ENCODE data around the gene CFAP57.
"Not testable (repeated sequence)": the region's sequence is repeated elsewhere in the genome, so short reads cannot be mapped to it uniquely, and the experiment has no call there.

Gene CFAP57

DNA sequence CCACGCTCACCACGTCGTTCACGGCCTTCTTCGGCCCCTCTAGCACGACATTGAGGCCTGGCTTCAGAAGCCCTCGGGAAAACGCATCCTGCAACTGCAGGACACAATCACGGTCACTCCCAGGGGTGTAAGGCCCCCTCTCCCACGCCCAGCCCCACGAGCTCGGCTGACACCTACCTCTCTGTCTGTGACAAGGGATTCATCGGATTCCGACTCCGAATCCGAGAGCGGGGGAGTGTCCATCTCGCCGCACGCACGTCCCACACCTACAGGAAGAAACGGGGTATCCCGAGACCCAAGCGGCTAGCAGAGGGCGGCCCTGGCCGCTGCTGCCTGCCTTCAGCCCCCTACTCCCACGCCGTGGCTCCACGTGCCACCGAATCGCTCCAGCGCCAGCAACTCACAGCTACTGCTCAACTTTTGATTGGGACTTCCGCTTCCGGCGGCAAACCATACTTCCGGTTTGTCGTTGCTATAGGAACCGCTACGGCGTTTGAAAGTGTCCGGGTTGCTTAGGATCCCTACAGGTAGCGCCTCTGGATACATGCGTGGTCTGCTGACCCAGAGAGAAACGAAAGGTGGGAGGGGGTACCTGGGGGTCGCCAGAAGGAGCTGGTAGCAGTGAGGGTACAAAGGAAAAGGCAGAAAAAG is at the start of gene CFAP57, which contains the start of gene EBNA1BP2:
Gene CFAP57 (plus strand): TSS at position 455 of the 651 bp plus-strand sequence. CDS start 424 bp downstream, outside the sequence.
Gene EBNA1BP2 (minus strand): TSS at position 415 of the 651 bp plus-strand sequence. CDS start 172 bp downstream, at position 243.
- peak; percentile 87 for DNase-seq (ENCODE audit: low read depth)

DNA sequence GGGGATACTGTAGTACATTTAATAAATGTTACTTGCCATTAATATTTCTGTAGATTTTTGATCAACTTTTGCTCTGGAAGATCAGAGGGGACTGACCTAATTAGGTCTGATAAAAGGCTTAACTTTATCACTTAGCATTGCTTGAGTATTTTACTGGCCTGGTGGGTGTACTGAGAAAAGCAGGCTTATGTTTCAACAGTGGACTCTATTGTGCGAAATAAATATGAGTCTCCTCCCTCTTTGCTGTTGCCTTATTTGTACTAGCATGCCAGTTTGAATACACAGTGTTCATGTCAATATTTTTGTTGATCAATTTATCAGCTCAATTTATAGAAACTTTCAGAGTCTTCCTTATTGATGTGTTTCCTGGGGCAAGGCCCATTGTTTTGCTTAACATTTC is 49.1 kb upstream of the CFAP57 start:
- no peak for DNase-seq (ENCODE audit: low read depth)

DNA sequence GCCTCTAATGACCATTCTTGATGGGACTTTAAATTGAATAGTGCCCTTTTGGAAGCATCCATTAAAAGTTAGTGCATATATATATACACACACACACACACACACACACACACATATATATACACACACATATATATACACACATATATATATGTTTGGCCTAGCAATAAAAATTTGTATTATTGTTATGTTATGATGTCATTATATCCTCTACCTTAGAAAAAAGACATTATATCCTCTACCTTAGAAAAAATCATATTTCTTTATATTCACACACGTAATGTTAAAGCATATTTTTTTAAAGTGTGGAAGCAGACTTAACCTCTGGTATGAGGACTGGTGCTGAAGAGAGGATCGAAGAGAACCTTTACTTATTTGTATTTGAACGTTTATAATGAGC is 43.3 kb upstream of the CFAP57 start:
- DNase-seq (ENCODE audit: low read depth): no peak

DNA sequence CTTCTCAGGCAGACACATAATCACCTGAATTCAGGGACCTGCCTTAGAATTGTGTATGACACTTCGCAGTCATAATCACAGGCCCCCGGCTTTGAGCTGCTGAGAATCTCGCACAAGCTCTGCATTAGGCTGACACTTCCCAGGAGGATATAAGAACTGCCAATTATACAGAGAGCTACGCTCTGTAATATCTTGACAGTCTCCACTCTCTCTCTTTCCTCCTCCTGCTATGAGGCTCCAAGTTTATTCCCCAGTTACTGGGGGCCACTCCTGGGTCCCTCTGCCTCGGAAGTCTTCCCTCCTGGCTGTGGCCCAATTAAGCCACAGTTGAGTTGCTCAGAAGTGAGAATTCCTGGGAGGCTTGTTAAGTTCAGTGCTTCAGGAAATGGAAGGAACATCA is 42.7 kb upstream of the CFAP57 start:
- no peak for DNase-seq (ENCODE audit: low read depth)

DNA sequence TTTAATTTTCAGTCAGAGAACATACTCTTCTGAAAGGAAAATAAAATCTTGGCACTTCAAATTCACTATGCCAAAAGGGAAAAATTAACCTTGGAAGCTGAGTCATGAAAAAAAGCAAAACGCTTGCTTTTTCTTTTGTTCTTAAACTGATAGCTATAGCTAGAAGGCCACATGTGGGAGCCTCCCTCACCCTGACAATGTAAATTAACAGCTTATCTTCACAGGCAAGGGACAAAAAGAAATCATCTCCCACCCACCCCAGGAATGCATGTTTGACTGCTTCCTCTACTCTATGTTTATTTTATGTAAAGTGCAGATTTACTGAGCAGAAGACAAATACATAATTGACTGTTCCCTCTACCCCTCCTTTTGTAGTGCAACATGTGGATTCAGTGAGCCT is 38.1 kb upstream of the CFAP57 start:
- DNase-seq (ENCODE audit: low read depth): no peak

DNA sequence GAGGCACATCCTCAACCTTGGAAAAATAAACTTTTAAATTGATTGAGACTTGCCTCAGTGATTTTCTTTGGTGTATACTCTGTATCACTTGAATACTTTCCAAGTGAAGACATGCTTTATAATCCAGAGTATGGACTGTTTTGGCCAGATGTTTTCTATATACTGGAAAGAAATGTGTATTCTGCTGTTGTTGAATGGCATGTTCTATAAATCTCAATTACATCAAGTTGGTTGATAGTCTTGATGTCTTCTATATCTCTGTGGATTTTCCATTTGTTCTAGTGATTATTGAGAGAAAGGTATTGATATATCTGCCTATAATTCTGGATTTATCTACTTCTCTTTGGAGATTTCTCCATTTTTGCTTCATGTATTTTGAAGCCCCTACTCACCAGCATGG is 37.5 kb upstream of the CFAP57 start:
- no peak for DNase-seq (ENCODE audit: low read depth)

DNA sequence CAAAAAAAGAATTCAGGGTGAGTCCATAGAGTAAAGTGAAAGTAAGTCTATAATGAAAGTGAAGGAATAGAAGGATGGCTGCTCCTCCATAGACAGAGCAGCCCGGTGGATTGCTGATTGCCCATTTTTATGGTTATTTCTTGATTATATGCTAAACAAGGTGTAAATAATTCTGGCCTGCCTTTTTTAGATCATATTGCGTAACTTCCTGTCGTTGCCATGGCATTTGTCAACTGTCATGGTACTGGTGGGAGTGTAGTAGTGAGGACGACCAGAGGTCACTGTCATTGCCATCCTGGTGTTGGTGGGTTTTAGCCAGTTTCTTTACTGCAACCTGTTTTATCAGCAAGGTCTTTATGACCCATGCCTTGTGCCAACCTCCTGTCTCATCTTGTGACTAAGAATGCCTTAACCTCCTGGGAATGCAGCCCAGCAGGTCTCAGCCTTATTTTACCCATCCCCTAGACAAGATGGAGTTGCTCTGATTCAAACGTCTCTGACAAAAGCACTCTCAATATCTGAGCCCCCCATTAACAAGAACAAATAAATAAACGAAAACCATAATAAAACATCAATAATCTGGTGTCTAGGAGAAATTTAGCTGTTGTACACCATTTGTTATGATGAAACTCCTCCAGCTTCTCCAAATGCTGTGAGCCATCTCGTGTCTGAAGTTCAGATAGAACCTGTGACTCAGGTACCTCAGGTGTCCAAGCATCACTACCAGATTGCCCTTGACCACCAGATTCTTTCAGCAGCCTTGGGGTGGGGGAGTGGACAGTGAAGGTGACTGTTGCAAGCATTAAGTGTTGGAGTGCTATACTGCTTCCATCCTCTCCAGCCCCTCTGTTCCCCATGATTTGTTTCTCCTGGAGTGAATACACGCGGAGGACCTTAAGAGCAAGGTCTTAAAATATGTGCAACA is 36.0 kb upstream of the CFAP57 start:
- DNase-seq (ENCODE audit: low read depth): no peak

DNA sequence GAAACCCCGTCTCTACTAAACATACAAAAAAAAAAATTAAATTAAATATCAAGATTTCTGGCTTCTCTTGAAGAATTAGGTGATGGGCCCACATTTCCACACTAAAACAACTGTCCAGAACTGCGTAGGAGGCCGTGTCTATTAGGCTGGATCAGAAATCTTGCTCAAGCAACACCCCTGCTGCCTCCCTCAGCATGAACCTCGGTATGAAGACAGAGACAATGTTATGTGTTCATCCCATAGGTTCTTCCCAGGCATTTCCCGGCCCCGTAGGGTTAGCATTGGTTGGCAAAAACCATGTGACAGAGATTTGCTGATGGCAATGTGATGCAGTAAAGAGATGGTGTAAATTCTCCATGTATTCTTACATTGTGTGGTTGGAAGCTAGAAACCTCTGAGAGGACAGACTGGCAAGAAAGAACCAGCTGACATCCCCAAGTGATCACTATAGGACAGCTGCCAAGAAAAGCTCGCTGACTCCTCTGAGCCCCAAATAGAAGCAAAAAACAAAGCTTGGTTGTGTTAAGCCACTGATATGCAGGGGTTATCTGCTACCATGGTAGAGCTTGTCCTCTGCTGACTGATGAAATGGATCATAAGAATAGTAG is 34.6 kb upstream of the CFAP57 start:
- no peak for DNase-seq (ENCODE audit: low read depth)

DNA sequence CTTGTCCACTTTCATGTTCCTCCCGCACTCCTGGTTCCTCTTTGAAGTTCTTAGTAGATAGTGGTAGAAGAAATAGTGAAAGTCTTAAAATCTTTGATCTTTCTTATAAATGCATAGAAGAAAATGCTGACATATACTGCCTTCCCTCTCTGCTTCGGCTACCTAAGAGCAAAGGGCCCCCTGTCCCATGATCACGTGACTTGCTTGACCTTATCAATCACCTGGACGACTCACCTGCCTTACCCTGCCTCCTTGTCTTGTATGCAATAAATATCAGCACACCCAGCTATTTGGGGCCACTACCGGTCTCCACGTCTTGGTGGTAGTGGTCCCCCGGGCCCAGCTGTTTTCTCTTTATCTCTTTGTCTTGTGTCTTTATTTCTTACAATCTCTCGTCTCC is 32.8 kb upstream of the CFAP57 start:
- not testable (repeated sequence) for DNase-seq (ENCODE audit: low read depth)

DNA sequence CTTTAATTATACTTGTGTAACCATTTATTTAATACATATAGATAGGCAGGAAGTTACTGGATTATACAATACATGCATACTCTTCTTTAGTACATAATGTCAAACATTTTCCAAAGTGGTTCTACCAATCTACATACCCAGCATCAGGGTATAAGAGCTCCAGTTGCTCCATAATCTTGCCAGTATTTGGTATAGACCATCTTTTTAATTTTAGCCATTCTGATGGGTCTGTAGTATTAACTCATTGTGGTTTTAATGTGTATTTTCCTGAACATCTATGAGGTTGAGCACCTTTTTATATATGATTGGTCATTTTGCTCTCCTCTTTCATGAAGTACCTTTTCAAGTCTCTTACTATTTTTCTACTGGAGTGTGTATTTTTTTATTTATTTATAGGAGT is 32.1 kb upstream of the CFAP57 start:
- DNase-seq (ENCODE audit: low read depth): no peak

DNA sequence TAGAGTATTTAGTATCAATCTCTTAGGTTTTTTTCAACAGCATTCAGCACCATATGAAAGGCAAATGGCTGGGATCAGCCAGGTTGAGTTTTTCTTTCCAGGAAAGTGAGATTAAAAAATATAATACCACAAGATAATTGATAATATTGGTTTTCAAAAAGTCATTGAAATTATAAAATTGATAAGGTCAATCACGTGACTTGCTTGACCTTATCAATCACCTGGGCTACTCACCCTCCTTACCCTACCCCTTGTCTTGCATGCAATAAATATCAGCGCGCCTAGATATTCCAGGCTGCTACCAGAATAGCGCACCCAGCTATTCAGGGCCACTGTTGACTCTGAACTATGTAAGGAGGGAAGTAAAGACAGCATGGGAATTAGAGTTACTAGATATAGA is 31.5 kb upstream of the CFAP57 start:
- no peak for DNase-seq (ENCODE audit: low read depth)

DNA sequence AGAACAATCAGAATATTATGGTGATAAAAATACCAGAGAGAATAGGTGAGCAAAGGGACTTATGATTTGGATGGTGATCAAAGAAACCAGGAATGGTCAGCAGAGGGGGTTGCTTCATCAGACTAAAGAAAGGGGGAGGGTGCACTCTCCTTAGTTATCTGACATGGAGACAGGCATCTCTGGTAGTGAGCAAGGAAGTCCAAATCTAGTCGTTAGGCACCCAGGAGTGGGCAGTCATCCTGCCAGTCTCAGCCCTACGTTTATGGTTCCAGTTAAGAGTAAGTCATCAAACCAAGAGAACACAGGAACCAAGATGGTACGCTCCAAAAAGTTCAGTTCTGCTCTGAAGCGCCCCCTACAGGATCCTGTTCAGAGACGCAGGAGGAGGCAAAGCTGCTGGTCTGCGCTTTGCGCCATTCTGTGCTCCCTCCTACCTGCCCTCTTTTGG is 28.7 kb upstream of the CFAP57 start:
- no peak for DNase-seq (ENCODE audit: low read depth)

DNA sequence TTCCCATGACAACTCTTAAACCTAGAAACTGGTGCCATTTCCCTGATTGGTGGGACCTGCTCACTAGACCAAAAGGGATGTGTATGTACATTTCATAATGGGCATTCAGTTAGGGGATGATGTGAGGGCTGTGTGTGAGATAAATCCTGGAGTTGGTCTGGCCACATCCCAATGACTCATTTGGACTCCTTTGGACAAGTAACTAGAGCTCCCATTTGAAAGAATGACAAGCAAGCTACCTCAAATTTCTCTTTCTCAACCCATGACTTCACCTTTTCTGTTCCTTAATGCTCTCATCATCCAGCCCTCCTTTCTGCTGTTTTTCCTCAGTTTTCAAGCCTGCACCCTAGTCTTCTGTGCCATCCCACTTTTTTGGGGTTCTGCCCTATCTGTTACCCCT is 27.9 kb upstream of the CFAP57 start:
- DNase-seq (ENCODE audit: low read depth): no peak

DNA sequence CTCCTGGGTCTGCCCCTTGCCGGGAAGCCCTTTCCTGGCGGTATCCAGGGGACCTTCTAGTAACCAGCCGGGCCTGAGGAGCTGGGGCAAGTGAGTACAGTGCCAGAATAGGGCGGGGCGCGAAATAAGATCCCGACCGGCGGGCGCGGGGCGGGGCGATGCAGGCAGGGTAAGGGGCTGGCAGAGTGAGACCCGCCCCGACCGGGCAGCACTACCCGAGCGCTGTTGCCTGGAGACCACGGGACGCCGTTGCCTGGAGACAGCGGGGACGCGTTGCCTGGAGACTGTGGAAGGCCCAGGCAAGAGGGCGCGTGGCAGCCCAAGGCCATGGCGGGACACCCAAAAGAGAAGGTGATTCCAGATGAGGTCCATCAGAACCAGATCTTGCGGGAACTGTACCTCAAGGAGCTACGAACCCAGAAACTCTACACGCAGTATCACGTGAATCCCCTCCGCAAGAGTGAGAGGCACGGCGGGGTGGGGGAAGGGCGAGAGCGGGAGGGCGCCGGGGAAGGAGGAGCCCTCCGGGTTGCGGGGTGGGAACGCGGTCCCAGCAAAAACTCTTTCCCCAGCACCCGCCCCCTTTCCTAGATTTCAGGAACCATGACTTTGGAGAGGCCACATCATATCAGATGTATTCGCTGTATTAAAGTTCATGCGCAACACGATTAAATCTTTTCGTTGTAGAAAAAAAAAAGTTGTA is 24.4 kb upstream of the CFAP57 start:
- no peak for DNase-seq (ENCODE audit: low read depth)

DNA sequence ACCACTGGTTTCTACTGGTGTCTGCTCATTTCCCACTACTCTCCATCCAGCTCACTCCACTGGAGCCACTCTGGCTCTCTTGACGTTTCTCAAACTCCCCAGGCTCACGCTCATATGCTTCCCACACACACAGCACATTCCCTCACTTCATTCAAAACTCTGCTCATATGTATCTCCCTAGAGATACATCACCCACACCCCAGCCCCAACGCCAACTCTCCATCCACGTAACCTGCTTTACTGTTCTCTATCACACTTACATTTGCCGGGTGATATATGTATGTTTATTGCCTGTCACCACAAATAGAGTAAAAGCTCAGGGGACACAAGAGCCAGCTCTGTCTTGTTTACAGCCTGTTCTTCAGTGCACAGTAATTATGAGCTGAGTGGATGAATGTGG is 22.2 kb upstream of the CFAP57 start:
- no peak for DNase-seq (ENCODE audit: low read depth)

DNA sequence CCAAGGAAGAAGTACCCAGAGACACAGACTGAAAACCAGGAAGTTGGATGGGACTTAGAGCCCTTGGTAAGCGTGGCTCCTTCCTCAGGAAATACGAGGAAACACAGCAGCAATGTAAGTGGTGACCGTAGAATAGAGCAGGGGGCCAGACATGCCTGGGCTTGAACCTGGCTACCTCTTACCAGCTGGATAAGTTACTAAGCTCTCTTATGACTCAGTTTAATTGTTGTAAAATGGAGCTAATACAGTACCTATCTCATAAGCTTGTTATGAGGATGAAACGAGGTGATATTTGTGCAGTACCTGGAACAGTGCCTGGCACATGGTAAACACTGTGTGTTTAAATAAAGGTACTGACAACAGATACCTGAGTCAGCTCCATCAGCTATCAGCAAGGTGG is 19.3 kb upstream of the CFAP57 start:
- DNase-seq (ENCODE audit: low read depth): no peak

DNA sequence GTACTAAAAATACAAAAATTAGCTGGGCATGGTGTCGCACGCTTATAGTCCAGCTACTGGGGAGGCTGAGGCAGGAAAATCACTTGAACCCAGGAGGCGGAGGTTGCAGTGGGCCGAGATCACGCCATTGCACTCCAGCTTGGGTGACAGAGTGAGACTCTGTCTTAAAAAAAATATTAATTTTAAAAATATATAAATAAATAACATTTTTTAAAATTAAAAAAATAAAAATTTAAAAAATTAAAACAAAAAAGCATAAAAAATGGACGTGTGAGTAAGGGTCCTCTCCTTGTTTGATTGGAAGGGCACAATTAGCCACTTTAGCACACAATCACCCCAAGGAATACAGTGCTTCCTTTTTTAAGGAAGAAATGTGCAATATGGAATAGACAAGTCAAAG is 18.7 kb upstream of the CFAP57 start:
- DNase-seq (ENCODE audit: low read depth): no peak

DNA sequence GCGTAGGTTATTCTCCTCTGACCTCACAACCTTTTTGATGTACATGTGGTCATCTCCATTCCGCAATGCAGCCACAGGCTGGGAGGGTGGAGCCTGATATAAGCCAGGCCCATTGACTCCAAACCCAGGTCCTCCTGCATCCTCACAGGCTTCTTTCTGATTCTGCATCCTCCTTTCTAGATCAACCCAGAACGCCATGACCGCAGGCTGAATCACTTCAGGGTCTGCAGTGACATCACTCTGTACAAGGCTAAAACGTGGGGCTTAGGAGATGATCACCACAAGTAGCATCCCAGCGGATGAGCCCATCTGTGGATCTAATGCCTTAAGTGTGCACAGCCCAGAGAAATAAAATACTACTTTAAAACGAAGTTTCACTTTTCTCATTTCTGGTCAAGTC is 16.1 kb upstream of the CFAP57 start:
- DNase-seq (ENCODE audit: low read depth): no peak

DNA sequence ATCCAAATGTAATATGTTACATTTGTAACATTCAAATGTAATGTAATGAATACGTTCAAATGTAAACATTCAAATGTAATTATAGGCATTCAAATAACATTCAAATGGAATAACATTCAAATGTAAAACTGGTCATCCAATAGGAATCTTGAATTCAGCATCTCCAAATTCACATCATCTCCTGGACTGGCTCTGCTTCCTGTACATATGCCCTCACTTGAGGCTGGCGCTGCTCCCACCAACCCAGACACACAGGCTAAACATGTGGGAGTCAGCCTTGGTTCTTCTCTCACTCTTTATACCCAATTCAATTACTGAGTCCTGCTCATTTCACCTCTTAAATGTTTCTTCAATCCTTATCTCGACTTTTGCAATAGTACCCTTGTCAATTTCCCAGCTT is 7.0 kb upstream of the CFAP57 start:
- no peak for DNase-seq (ENCODE audit: low read depth)

DNA sequence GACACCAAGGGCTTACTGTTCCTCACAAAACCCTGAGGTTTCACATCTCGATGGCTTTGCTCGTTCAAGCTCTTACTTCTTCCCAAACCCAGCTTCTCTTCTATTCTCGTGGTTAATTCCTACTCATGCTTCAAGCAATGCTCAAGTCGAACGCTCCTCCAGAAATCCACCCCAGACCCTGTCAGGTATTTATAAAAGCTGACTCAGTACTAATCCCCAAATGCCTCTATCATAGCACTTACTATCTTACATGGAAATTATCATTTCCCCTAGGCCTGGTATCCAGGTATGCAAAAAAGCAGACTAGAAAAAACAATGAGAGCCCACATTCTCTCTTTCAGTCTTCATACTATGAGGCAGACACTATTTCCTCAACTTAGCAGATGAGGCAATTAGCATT is 6.4 kb upstream of the CFAP57 start:
- DNase-seq (ENCODE audit: low read depth): no peak

DNA sequence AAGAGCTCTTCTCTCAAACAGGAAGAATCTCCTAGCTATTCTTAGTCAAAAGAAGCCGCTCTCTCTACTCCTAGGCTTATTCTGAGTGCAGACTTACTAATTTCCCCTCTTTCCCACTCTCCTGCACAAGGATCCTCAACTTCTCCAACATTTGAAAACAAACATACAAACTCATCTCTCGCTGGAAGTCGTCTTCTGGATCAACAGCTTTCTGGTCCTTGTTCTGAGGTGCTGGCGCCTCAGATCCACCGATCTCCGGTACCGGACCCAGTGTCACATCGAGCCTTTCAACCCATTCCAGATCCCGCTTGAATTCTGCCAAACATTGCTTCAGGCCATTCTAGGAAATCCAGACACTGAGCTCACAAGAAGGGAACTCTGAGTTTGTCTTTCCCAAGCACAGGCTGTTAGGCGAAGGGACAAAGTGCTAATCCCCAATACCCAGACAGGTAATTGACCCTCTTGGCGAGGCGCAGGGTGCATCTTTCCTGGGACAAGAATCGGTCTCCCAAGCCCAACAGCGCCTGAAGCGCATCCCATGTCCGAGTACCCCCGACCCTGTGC is 736 bp upstream of the CFAP57 start:
- DNase-seq (ENCODE audit: low read depth): no peak

DNA sequence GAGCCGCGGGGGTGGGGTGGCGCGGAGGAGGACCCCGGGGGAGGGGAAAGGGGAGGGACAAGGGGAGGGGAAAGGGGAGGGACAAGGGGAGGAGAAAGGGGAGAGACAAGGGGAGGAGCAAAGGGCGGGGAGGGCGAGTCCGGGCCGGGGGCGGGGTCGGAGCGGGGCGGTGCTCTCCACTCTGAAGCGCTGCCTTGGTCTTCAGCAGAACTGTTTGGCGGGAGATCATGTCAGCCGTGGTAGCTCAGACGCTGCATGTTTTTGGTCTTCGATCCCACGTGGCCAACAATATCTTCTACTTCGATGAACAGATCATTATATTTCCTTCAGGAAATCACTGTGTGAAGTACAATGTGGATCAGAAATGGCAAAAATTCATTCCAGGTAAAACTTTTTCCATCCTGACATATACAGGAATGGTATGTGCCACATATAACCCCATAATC is 420 bp downstream of the CFAP57 start:
- DNase-seq (ENCODE audit: low read depth): peak; percentile 78
